ENCODE measurements around the gene PES1.

PES1 gene

GRCh38 chr22:30582788-30583545 is 8.7 kb downstream of the PES1 start:
- H2AK5ac ChIP-seq (ENCODE audit: low read length) = no peak overlapping the region
- H3K4ac ChIP-seq (ENCODE audit: low read depth, low read length) = no peak overlapping the region
- WGBS (ENCODE audit: extremely low coverage, insufficient coverage, insufficient read length) = no CpG with 5 or more reads among the region's 13 CpGs
- no peak overlapping the region for H2AFZ ChIP-seq (ENCODE audit: insufficient read depth, low read length, poor library complexity)
- H4K91ac ChIP-seq (ENCODE audit: low read depth, low read length) = no peak overlapping the region
- H3K9me3 ChIP-seq (ENCODE audit: insufficient read depth, low read depth, low read length) = no peaks in the 10 kb centered on the region
- H3K36me3 ChIP-seq (ENCODE audit: control insufficient read depth in 1 of 2, insufficient read depth in 2 of 2, low read length in 2 of 2) = peaks cover 93 to 97% of the 10 kb centered on the region in 2 experiments
- H2BK12ac ChIP-seq (ENCODE audit: low read length) = no peak overlapping the region
- no peaks in the 10 kb centered on the region for H3K27me3 ChIP-seq (ENCODE audit: insufficient read depth, low read length)
- no peak overlapping the region for H4K12ac ChIP-seq (ENCODE audit: low read depth, low read length)
- no peak overlapping the region for H3K23ac ChIP-seq (ENCODE audit: low read length)
- H3K18ac ChIP-seq (ENCODE audit: low read length) = no peak overlapping the region
- DNase-seq = no peak
- no peaks in the 10 kb centered on the region for H3K79me2 ChIP-seq (ENCODE audit: control insufficient read depth, insufficient read depth, low read length, poor library complexity)
- no peak overlapping the region for H3K9ac ChIP-seq (ENCODE audit: low read length)
- H3K14ac ChIP-seq (ENCODE audit: low read length) = no peak overlapping the region
- no peak overlapping the region for H3K27ac ChIP-seq (ENCODE audit: low read depth, low read length)
- no peak overlapping the region for H4K8ac ChIP-seq (ENCODE audit: low read depth, low read length)
- no peak overlapping the region for H3K4me3 ChIP-seq (ENCODE audit: low read depth, low read length)
- H2BK5ac ChIP-seq (ENCODE audit: low read depth, low read length, poor library complexity) = no peak overlapping the region
- H3K79me1 ChIP-seq (ENCODE audit: low read length) = no peaks in the 10 kb centered on the region
- H3K4me1 ChIP-seq (ENCODE audit: control insufficient read depth in 1 of 2, insufficient read depth in 2 of 2, low read length in 2 of 2) = no peaks in the 10 kb centered on the region
- H3K4me2 ChIP-seq (ENCODE audit: low read length) = no peak overlapping the region
- H2BK120ac ChIP-seq (ENCODE audit: insufficient read depth, low read length, poor library complexity) = no peak overlapping the region

GRCh38 chr22:30582051-30582450 is 9.7 kb downstream of the PES1 start:
- H2AFZ ChIP-seq (ENCODE audit: insufficient read depth, low read length, poor library complexity) = no peak overlapping the region

GRCh38 chr22:30580896-30581295 is 10.8 kb downstream of the PES1 start:
- Histone ChIP-seq H2AFZ (ENCODE audit: insufficient read depth, low read length, poor library complexity) (no peak overlapping the region), H3K27me3 (ENCODE audit: insufficient read depth, low read length) (no peaks in the 10 kb centered on the region), H3K79me1 (ENCODE audit: low read length) (no peaks in the 10 kb centered on the region), H3K4me3 (ENCODE audit: low read depth, low read length) (no peak overlapping the region), H2BK12ac (ENCODE audit: low read length) (no peak overlapping the region), H3K36me3 (ENCODE audit: control insufficient read depth in 1 of 2, insufficient read depth in 2 of 2, low read length in 2 of 2) (peaks cover 86 to 96% of the 10 kb centered on the region in 2 experiments), H3K27ac (ENCODE audit: low read depth, low read length) (no peak overlapping the region), H4K91ac (ENCODE audit: low read depth, low read length) (no peak overlapping the region), H4K12ac (ENCODE audit: low read depth, low read length) (no peak overlapping the region), H3K23ac (ENCODE audit: low read length) (no peak overlapping the region), H3K79me2 (ENCODE audit: control insufficient read depth, insufficient read depth, low read length, poor library complexity) (no peaks in the 10 kb centered on the region), H3K9me3 (ENCODE audit: insufficient read depth, low read depth, low read length) (no peaks in the 10 kb centered on the region), H3K4ac (ENCODE audit: low read depth, low read length) (no peak overlapping the region), H2AK5ac (ENCODE audit: low read length) (no peak overlapping the region), H3K4me2 (ENCODE audit: low read length) (no peak overlapping the region), H3K18ac (ENCODE audit: low read length) (no peak overlapping the region), H3K14ac (ENCODE audit: low read length) (no peak overlapping the region), H2BK120ac (ENCODE audit: insufficient read depth, low read length, poor library complexity) (no peak overlapping the region), H4K8ac (ENCODE audit: low read depth, low read length) (no peak overlapping the region), H3K9ac (ENCODE audit: low read length) (no peak overlapping the region), H3K4me1 (ENCODE audit: control insufficient read depth in 1 of 2, insufficient read depth in 2 of 2, low read length in 2 of 2) (no peaks in the 10 kb centered on the region), H2BK5ac (ENCODE audit: low read depth, low read length, poor library complexity) (no peak overlapping the region)
- WGBS (ENCODE audit: extremely low coverage, insufficient coverage, insufficient read length) = no CpG with 5 or more reads among the region's 6 CpGs
- DNase-seq = no peak

More at GRCh38 chr22:30582051-30582450, 9.7 kb downstream of the PES1 start:
- no peak for DNase-seq
- Histone ChIP-seq H3K27ac (ENCODE audit: low read depth, low read length) (no peak overlapping the region), H3K4me1 (ENCODE audit: control insufficient read depth in 1 of 2, insufficient read depth in 2 of 2, low read length in 2 of 2) (no peaks in the 10 kb centered on the region), H3K36me3 (ENCODE audit: control insufficient read depth in 1 of 2, insufficient read depth in 2 of 2, low read length in 2 of 2) (peaks cover 86 to 96% of the 10 kb centered on the region in 2 experiments), H2BK12ac (ENCODE audit: low read length) (no peak overlapping the region), H3K23ac (ENCODE audit: low read length) (no peak overlapping the region), H4K12ac (ENCODE audit: low read depth, low read length) (no peak overlapping the region), H3K4me3 (ENCODE audit: low read depth, low read length) (no peak overlapping the region), H3K79me2 (ENCODE audit: control insufficient read depth, insufficient read depth, low read length, poor library complexity) (no peaks in the 10 kb centered on the region), H3K14ac (ENCODE audit: low read length) (no peak overlapping the region), H3K79me1 (ENCODE audit: low read length) (no peaks in the 10 kb centered on the region), H4K8ac (ENCODE audit: low read depth, low read length) (no peak overlapping the region), H3K9me3 (ENCODE audit: insufficient read depth, low read depth, low read length) (no peaks in the 10 kb centered on the region), H3K9ac (ENCODE audit: low read length) (no peak overlapping the region), H3K4me2 (ENCODE audit: low read length) (no peak overlapping the region), H3K4ac (ENCODE audit: low read depth, low read length) (no peak overlapping the region), H3K27me3 (ENCODE audit: insufficient read depth, low read length) (no peaks in the 10 kb centered on the region), H2BK120ac (ENCODE audit: insufficient read depth, low read length, poor library complexity) (no peak overlapping the region), H2AK5ac (ENCODE audit: low read length) (no peak overlapping the region), H3K18ac (ENCODE audit: low read length) (no peak overlapping the region), H4K91ac (ENCODE audit: low read depth, low read length) (no peak overlapping the region), H2BK5ac (ENCODE audit: low read depth, low read length, poor library complexity) (no peak overlapping the region)
- WGBS (ENCODE audit: extremely low coverage, insufficient coverage, insufficient read length) = no CpG with 5 or more reads among the region's 6 CpGs

GRCh38 chr22:30578481-30578880 is 13.2 kb downstream of the PES1 start:
- Histone ChIP-seq H2AK5ac (ENCODE audit: low read length) (no peak overlapping the region), H3K14ac (ENCODE audit: low read length) (no peak overlapping the region), H2BK12ac (ENCODE audit: low read length) (no peak overlapping the region), H3K18ac (ENCODE audit: low read length) (no peak overlapping the region), H3K27ac (ENCODE audit: low read depth, low read length) (no peak overlapping the region), H3K79me1 (ENCODE audit: low read length) (no peaks in the 10 kb centered on the region), H3K4me1 (ENCODE audit: control insufficient read depth in 1 of 2, insufficient read depth in 2 of 2, low read length in 2 of 2) (peaks cover 6 to 10% of the 10 kb centered on the region in 2 experiments), H3K79me2 (ENCODE audit: control insufficient read depth, insufficient read depth, low read length, poor library complexity) (no peaks in the 10 kb centered on the region), H3K9ac (ENCODE audit: low read length) (no peak overlapping the region), H3K4me2 (ENCODE audit: low read length) (no peak overlapping the region), H2BK5ac (ENCODE audit: low read depth, low read length, poor library complexity) (no peak overlapping the region), H2BK120ac (ENCODE audit: insufficient read depth, low read length, poor library complexity) (no peak overlapping the region), H3K27me3 (ENCODE audit: insufficient read depth, low read length) (no peaks in the 10 kb centered on the region), H4K8ac (ENCODE audit: low read depth, low read length) (no peak overlapping the region), H3K23ac (ENCODE audit: low read length) (no peak overlapping the region), H3K9me3 (ENCODE audit: insufficient read depth, low read depth, low read length) (no peaks in the 10 kb centered on the region), H4K12ac (ENCODE audit: low read depth, low read length) (no peak overlapping the region), H3K4ac (ENCODE audit: low read depth, low read length) (no peak overlapping the region), H3K36me3 (ENCODE audit: control insufficient read depth in 1 of 2, insufficient read depth in 2 of 2, low read length in 2 of 2) (peaks cover 70 to 79% of the 10 kb centered on the region in 2 experiments), H3K4me3 (ENCODE audit: low read depth, low read length) (no peak overlapping the region), H4K91ac (ENCODE audit: low read depth, low read length) (no peak overlapping the region), H2AFZ (ENCODE audit: insufficient read depth, low read length, poor library complexity) (no peak overlapping the region)
- DNase-seq = no peak
- WGBS (ENCODE audit: extremely low coverage, insufficient coverage, insufficient read length) = no CpG with 5 or more reads among the region's 12 CpGs

All from trophoblast cell (in vitro differentiated cells and primary cell).